Mucosa of descending colon (tissue), 3 donors: ENCODE measurements around the gene SRPRB. TPM values are rescaled to one million over a fixed set of nuclear protein-coding genes. Genes with fewer than 3 reads are reported as not detected.

Experiments
- ATAC-seq: fragments of 200-7000 bp; cut with Tn5 transposase; one replicate; pipeline ENCODE4 v1.9.1; 2020; ENCODE audit warnings: mild to moderate bottlenecking, moderate library complexity
- DNase-seq, 3 donors: peaks; one replicate each; pipeline ENCODE4 v3.0.0-alpha.2; 2020
- H3K36me3 ChIP-seq: fragments of 200-600 bp; one replicate; pipeline ENCODE4 v1.8.0; 2021; ENCODE audit warnings: low read depth, mild to moderate bottlenecking
- H3K4me1 ChIP-seq: fragments of 200-600 bp; one replicate; pipeline ENCODE4 v1.8.0; 2021; ENCODE audit warnings: low read depth, mild to moderate bottlenecking
- H3K4me3 ChIP-seq: fragments of 200-600 bp; one replicate; pipeline ENCODE4 v1.8.0; 2021; ENCODE audit warnings: mild to moderate bottlenecking
- H3K9me3 ChIP-seq: fragments of 200-600 bp; one replicate; pipeline ENCODE4 v1.8.0; 2021; ENCODE audit warnings: mild to moderate bottlenecking
- intact Hi-C, 2 donors: fragments of 100-400 bp; cut with DNase I in 1 of 2; cut with micrococcal nuclease in 1 of 2; formaldehyde crosslinking; loops; one replicate each; pipeline versions ENCODE4 v1.11.0 to v1.11.1; 2022; cut with DNase I, micrococcal nuclease
- long read RNA-seq, 2 donors: library from polyadenylated mRNA; unstranded; transcript quantifications; one replicate each; pipeline ENCODE4 v2.0.0, GENCODE V29; 2019 to 2021
- total RNA-seq, 3 donors: library from RNA; stranded (reverse); fragmentation: NEBNext Ultra II Directional in 2 of 3; extraction: Animal tissue kit (Norgen Biotek cat#: 25700) in 2 of 3; gene quantifications; one replicate each; pipeline versions ENCODE4 v1.2.1 to v1.2.4, GENCODE V29; 2021 to 2023
- TF ChIP-seq, protein P1 (sequence below): fragments of 200-600 bp; IDR thresholded peaks from one replicate; pipeline ENCODE4 v1.8.0; 2022; ENCODE audit warnings: antibody characterized with exemption, mild to moderate bottlenecking
- donor health status: DM: no; HTN: no; CAD: no; lungs with moderate emphysema.
- donor health status: DM: no; HTN: no; CAD: no.
- donor health status: DM: no; HTN: yes; CAD: no.

SRPRB gene, protein sequence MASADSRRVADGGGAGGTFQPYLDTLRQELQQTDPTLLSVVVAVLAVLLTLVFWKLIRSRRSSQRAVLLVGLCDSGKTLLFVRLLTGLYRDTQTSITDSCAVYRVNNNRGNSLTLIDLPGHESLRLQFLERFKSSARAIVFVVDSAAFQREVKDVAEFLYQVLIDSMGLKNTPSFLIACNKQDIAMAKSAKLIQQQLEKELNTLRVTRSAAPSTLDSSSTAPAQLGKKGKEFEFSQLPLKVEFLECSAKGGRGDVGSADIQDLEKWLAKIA
- total RNA-seq, result 10 to 100 TPM; 29.2 to 38.1 (median 31.2) TPM
- long read RNA-seq, donor 1, partial matches to known transcripts, result 30 of 30 reads
- long read RNA-seq, donor 1, other reads (novel, unspliced or antisense), result 0 of 30 reads
- long read RNA-seq, donor 2, partial matches to known transcripts, result 51 of 56 reads
- long read RNA-seq, donor 2, other reads (novel, unspliced or antisense), result 5 of 56 reads

DNA sequence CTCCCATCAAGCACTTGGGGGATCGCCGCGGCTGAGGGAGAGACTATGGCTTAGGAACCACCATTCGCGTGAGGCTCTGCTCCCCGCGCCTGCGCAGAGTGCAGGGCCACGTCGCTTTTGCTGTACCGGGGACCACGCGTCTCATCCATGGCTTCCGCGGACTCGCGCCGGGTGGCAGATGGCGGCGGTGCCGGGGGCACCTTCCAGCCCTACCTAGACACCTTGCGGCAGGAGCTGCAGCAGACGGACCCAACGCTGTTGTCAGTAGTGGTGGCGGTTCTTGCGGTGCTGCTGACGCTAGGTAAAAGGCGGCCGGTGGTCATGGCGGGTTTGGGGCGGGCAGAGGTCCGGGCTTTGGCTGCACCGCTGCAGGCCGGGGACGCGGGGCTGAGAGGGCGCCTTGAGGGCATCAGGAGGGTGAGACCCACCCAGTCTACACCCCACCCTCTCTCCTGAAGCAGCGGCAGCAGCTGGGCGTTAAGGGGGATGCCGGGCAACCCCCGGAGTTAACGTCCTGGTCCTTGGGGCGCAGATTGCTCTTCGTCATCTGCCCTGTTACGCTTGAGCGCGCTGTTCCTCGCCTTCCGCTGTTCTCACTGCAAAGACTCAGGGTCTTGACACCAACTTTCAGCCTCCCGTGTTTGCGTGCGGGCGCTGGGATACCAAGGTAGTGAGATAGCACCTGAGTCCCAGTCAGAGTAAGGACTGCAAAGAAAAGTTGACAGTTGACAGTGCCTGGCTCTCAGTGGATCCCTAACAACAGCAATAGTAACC lies at the start of gene SRPRB:
Gene SRPRB (plus strand): TSS at position 114 of the 774 bp plus-strand sequence. CDS start 34 bp downstream, at position 148.
- H3K9me3 ChIP-seq, result no peaks in the 10 kb centered on the region
- TF ChIP-seq, protein P1, sequence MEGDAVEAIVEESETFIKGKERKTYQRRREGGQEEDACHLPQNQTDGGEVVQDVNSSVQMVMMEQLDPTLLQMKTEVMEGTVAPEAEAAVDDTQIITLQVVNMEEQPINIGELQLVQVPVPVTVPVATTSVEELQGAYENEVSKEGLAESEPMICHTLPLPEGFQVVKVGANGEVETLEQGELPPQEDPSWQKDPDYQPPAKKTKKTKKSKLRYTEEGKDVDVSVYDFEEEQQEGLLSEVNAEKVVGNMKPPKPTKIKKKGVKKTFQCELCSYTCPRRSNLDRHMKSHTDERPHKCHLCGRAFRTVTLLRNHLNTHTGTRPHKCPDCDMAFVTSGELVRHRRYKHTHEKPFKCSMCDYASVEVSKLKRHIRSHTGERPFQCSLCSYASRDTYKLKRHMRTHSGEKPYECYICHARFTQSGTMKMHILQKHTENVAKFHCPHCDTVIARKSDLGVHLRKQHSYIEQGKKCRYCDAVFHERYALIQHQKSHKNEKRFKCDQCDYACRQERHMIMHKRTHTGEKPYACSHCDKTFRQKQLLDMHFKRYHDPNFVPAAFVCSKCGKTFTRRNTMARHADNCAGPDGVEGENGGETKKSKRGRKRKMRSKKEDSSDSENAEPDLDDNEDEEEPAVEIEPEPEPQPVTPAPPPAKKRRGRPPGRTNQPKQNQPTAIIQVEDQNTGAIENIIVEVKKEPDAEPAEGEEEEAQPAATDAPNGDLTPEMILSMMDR, result no peak
- peak; percentile 95 to 96 (median 95) for DNase-seq
- no peaks in the 10 kb centered on the region for H3K4me1 ChIP-seq
- peak; percentile 100 for ATAC-seq
- H3K4me3 ChIP-seq, result peak within 1 kb of the TSS; percentile 79
- H3K36me3 ChIP-seq, result no peaks in the 10 kb centered on the region
- intact Hi-C loops, result no loop called here

DNA sequence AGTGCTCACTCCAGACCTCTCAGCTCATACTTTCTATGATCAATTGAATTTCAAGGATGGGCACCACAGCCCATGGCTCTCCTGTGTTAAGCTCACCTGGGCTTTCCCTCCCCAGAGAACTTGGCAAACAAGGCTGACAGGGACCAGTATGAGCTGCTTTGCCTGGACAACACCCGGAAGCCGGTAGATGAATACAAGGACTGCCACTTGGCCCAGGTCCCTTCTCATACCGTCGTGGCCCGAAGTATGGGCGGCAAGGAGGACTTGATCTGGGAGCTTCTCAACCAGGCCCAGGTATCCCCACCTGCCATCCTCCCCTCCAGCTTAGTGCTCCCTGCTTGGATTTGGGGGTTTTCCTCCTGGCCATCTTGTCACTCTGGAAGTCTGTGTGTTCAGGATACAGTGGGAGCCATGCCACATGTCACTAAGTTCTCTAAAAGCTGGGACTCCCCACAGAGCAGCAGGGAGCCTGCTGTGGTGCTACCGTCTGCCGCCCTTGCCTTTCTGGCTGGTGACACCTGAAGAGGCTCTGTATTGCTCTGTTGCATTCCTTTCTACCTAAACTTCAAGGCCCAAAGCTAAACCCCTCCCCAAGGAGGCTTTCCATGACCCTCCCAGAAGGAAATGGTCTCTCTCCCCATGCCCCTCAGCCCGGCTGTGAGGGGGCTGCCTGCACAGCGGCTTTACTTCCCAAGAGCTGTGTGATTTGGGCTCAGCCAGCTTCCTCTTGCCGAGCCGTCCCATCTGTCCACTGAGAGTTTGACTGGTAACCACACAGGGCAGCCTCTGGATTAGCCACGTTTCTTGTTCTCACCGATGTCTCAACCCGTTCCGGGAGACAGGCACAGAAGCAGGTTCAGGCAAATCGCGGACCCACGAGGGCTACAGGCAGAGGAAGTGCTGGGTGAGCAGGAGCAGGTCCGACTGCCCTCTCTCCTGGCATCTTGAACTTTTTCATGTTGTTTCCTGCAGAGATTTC lies 48.6 kb upstream of the SRPRB start:
- Histone ChIP-seq H3K4me3 (no peak overlapping the region), H3K4me1 (no peaks in the 10 kb centered on the region), H3K36me3 (no peaks in the 10 kb centered on the region), H3K9me3 (no peaks in the 10 kb centered on the region)
- no peak for ATAC-seq
- intact Hi-C loops, result no loop called here
- DNase-seq, result no peak
- TF ChIP-seq, protein P1, result no peak

DNA sequence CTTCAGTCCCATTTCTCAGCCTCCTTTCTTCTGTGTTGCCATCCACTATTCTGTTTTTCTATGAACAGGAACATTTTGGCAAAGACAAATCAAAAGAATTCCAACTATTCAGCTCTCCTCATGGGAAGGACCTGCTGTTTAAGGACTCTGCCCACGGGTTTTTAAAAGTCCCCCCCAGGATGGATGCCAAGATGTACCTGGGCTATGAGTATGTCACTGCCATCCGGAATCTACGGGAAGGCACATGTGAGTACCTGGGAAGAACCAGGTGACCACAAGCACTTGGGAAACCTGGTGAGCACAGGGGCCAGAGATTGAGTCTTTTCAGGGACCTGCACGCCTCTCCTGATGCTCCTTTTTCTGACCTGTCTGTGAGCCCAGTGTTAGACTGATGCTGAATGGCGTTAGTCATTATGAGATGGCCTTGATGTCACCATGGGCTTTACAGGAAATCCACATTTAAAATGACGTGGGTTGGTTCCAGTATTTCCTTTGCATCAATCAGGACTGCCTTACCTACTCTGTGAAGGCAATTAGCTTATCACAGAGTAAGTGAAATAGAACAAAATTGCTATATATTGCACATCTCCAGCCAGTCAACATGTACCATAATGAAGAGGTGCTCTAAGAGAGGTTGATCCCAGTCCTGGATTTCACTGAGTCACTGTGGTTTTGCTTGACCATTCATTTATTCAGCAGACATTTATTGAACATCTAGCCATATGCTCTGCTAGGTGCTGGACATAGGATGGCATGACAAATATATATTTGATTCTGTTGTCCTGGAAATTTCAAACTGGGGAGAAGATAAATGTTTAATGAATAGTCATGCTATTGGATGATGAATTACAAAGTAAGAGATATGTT lies 47.7 kb upstream of the SRPRB start:
- intact Hi-C loops, result no loop called here
- TF ChIP-seq, protein P1, result no peak
- Histone ChIP-seq H3K4me1 (no peaks in the 10 kb centered on the region), H3K4me3 (no peak overlapping the region), H3K36me3 (no peaks in the 10 kb centered on the region), H3K9me3 (no peaks in the 10 kb centered on the region)
- ATAC-seq (no peak), DNase-seq (no peak)

DNA sequence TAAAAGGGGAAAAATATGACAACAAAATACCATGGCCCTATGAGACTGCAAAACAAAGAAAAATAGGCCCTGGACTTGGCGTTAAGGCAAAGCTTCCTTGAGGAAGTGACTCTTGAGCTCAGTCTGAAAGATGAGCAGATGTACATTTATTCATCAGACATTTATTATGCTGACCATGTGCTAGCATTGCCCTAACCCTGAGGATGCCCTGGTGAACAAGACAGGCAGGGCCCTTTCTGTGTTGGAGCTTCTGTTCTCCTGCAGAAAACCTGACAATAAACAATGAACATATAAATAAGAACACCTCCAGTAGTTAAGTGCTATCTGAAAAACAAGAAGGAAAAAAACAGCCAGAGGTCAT lies 47.1 kb upstream of the SRPRB start:
- Histone ChIP-seq H3K4me1 (no peaks in the 10 kb centered on the region), H3K36me3 (no peaks in the 10 kb centered on the region), H3K9me3 (no peaks in the 10 kb centered on the region), H3K4me3 (no peak overlapping the region)
- intact Hi-C loops, result no loop called here
- ATAC-seq, result no peak
- TF ChIP-seq, protein P1, result no peak
- no peak for DNase-seq
